Right cardiac atrium (tissue), 5 donors: ENCODE data around the gene SIKE1. TPM values are rescaled to one million over a fixed set of nuclear protein-coding genes. Genes with fewer than 3 reads are reported as not detected.
A peak's percentile ranks its signal among the peaks of the same experiment; 100 is the strongest.
"Not testable (repeated sequence)": the region's sequence is repeated elsewhere in the genome, so short reads cannot be mapped to it uniquely, and the experiment has no call there.

Source experiments
- ATAC-seq, 2 donors: fragments of 200-7000 bp; cut with Tn5 transposase; one replicate each; pipeline versions ENCODE4 v1.8.0 to v1.9.1; 2020; ENCODE audit warnings: moderate library complexity in 2 of 2, mild to moderate bottlenecking in 1 of 2
- DNase-seq, 3 donors: peaks; one replicate each; pipeline ENCODE4 v3.0.0-alpha.2; 2020
- H3K27ac ChIP-seq: one replicate; pipeline ENCODE4 v1.5.1; 2013; ENCODE audit warnings: mild to moderate bottlenecking, low read length, control low read depth, moderate library complexity
- H3K27me3 ChIP-seq: one replicate; pipeline ENCODE4 v1.6.1; 2013; ENCODE audit not compliant: control insufficient read depth, insufficient read depth
- H3K4me1 ChIP-seq: one replicate; pipeline ENCODE4 v1.6.1; 2013; ENCODE audit warnings: low read length; ENCODE audit not compliant: control insufficient read depth, insufficient read depth
- H3K4me3 ChIP-seq: one replicate; pipeline ENCODE4 v1.5.1; 2013; ENCODE audit warnings: low read length, control low read depth
- H3K9me3 ChIP-seq: one replicate; pipeline ENCODE4 v1.6.1; 2013; ENCODE audit warnings: low read length; ENCODE audit not compliant: control insufficient read depth
- WGBS: extraction: QIAGEN DNeasy Blood & Tissue Kit; methylation state at CpG from one replicate; pipeline ENCODE4 v1.1.7; 2013; 5-methylcytosine and 5-hydroxymethylcytosine counted together
- intact Hi-C, 4 donors: fragments of 100-400 bp; cut with DNase I; formaldehyde crosslinking; loops; one replicate each; pipeline versions ENCODE4 v1.11.0 to v1.14.0; 2022 to 2023
- polyA plus RNA-seq: library from polyadenylated mRNA; stranded (reverse); fragments of 200-250 nt; gene quantifications from one replicate; pipeline ENCODE4 v1.2.3, GENCODE V29; 2013
- total RNA-seq, 4 donors: library from RNA; stranded (reverse); fragmentation: NEBNext Ultra II Directional; extraction: Animal tissue kit (Norgen Biotek cat#: 25700); gene quantifications; one replicate each; pipeline ENCODE4 v1.2.1, GENCODE V29; 2021
- donor health status: healthy with polysubstance abuse.
- donor health status: DM: no; HTN: yes; CAD: no.
- donor health status: DM: no; HTN: no; CAD: no.
- donor health status: DM: no; HTN: yes; CAD: no; lungs with severe emphysema.
- donor health status: DM: yes; HTN: yes; CAD: no.

The SIKE1 gene
- total and polyA plus RNA-seq, 5 donors, result 17.9 to 36.9 (median 34.2) TPM

GRCh38 chr1:114782476-114782875 is 2.0 kb upstream of the SIKE1 start:
- DNase-seq (no peak), ATAC-seq (no peak)
- Histone ChIP-seq H3K9me3 (no peaks in the 10 kb centered on the region), H3K4me1 (no peaks in the 10 kb centered on the region), H3K27ac (no peak overlapping the region), H3K27me3 (no peaks in the 10 kb centered on the region), H3K4me3 (no peak overlapping the region)
- 84% methylated on average over 5 of the region's 5 CpGs for WGBS
- intact Hi-C loops, result no loop called here

- peak overlapping the region; percentile 77 for H3K4me3 ChIP-seq
- ATAC-seq (no peak), DNase-seq (no peak)
- H3K4me1 ChIP-seq, result no peaks in the 10 kb centered on the region
- H3K27me3 ChIP-seq, result no peaks in the 10 kb centered on the region
- intact Hi-C loops, result no loop called here
- H3K9me3 ChIP-seq, result no peaks in the 10 kb centered on the region
- peak overlapping the region; percentile 88 for H3K27ac ChIP-seq
These were observed 763 bp downstream of the SIKE1 start for GRCh38 chr1:114779722-114780121.

GRCh38 chr1:114776726-114777125 is 3.8 kb downstream of the SIKE1 start:
- H3K27me3 ChIP-seq, ATAC-seq, H3K4me1 ChIP-seq, H3K27ac ChIP-seq, H3K9me3 ChIP-seq, DNase-seq, intact Hi-C loops, H3K4me3 ChIP-seq: not testable (repeated sequence)
- WGBS, result 100% methylated on average over 4 of the region's 4 CpGs

- intact Hi-C loops, result no loop called here
These were observed 8.5 kb downstream of the SIKE1 start for GRCh38 chr1:114771992-114772391.

GRCh38 chr1:114770989-114771388 is 9.5 kb downstream of the SIKE1 start:
- no peaks in the 10 kb centered on the region for H3K4me1 ChIP-seq
- ATAC-seq, result no peak
- DNase-seq, result no peak
- H3K27ac ChIP-seq, result no peak overlapping the region
- no peaks in the 10 kb centered on the region for H3K9me3 ChIP-seq
- WGBS, result 94% methylated on average over 1 of the region's 1 CpG
- no peaks in the 10 kb centered on the region for H3K27me3 ChIP-seq
- intact Hi-C loops, result no loop called here
- no peak overlapping the region for H3K4me3 ChIP-seq

More at GRCh38 chr1:114771992-114772391, 8.5 kb downstream of the SIKE1 start:
- no peak overlapping the region for H3K27ac ChIP-seq
- DNase-seq (no peak), ATAC-seq (no peak)
- no peaks in the 10 kb centered on the region for H3K4me1 ChIP-seq
- H3K9me3 ChIP-seq, result no peaks in the 10 kb centered on the region
- H3K27me3 ChIP-seq, result no peaks in the 10 kb centered on the region
- 97% methylated on average over 1 of the region's 1 CpG for WGBS
- no peak overlapping the region for H3K4me3 ChIP-seq

GRCh38 chr1:114764689-114765088 is 15.8 kb downstream of the SIKE1 start:
- Histone ChIP-seq H3K4me1 (no peaks in the 10 kb centered on the region), H3K27me3 (no peaks in the 10 kb centered on the region), H3K4me3 (no peak overlapping the region), H3K9me3 (no peaks in the 10 kb centered on the region), H3K27ac (no peak overlapping the region)
- DNase-seq, result no peak
- no peak for ATAC-seq
- intact Hi-C loops, result no loop called here
- WGBS, result 83% methylated on average over 4 of the region's 4 CpGs

- peak overlapping the region; percentile 99 for H3K27ac ChIP-seq
- H3K4me3 ChIP-seq, result peak overlapping the region; percentile 85
- DNase-seq (no peak), ATAC-seq (no peak)
- peaks cover 4% of the 10 kb centered on the region for H3K4me1 ChIP-seq
- H3K9me3 ChIP-seq, result no peaks in the 10 kb centered on the region
- no peaks in the 10 kb centered on the region for H3K27me3 ChIP-seq
- 28% methylated on average over 6 of the region's 6 CpGs for WGBS
- intact Hi-C loops, result loop anchor here in 1 of 4 donors (5.0 kb wide), 1 partner anchor 41 kb away; the partner anchor contains the start of gene NRAS
These were observed 22.1 kb downstream of the SIKE1 start for GRCh38 chr1:114758256-114758832.

GRCh38 chr1:114757455-114758255 is 22.8 kb downstream of the SIKE1 start, which contains the start of gene CSDE1:
Gene CSDE1 (minus strand): TSS chr1:114757984. CDS start chr1:114739890, 18,094 bp downstream.
- no peaks in the 10 kb centered on the region for H3K9me3 ChIP-seq
- H3K27ac ChIP-seq, result peak within 1 kb of the TSS; percentile 99
- H3K27me3 ChIP-seq, result no peaks in the 10 kb centered on the region
- under 1% methylated on average over 50 of the region's 50 CpGs for WGBS
- peaks cover 4% of the 10 kb centered on the region for H3K4me1 ChIP-seq
- ATAC-seq (peak; percentile 97 to 98), DNase-seq (peak; percentile 98)
- H3K4me3 ChIP-seq, result peak within 1 kb of the TSS; percentile 85
- intact Hi-C loops, result loop anchor here in 1 of 4 donors (5.0 kb wide), 1 partner anchor 40 kb away; the partner anchor contains the start of gene NRAS

GRCh38 chr1:114756949-114757454 is 23.5 kb downstream of the SIKE1 start:
- H3K27me3 ChIP-seq, result no peaks in the 10 kb centered on the region
- H3K27ac ChIP-seq, result peak overlapping the region; percentile 57
- peak overlapping the region; percentile 85 for H3K4me3 ChIP-seq
- ATAC-seq, result peak in 1 of 2 donors; percentile 41
- no peaks in the 10 kb centered on the region for H3K9me3 ChIP-seq
- peak; percentile 47 to 72 (median 56) for DNase-seq
- intact Hi-C loops, result loop anchor here in 1 of 4 donors (5.0 kb wide), 1 partner anchor 40 kb away; the partner anchor contains the start of gene NRAS
- under 1% methylated on average over 17 of the region's 17 CpGs for WGBS
- peaks cover 9% of the 10 kb centered on the region for H3K4me1 ChIP-seq

- no peak for DNase-seq
- intact Hi-C loops, result loop anchor here in 1 of 4 donors (5.0 kb wide), 1 partner anchor 39 kb away; the partner anchor contains the start of gene NRAS
- Histone ChIP-seq H3K4me1 (peaks cover 11% of the 10 kb centered on the region), H3K27me3 (no peaks in the 10 kb centered on the region), H3K4me3 (peak overlapping the region; percentile 85), H3K27ac (peak overlapping the region; percentile 6), H3K9me3 (no peaks in the 10 kb centered on the region)
- WGBS, result 28% methylated on average over 14 of the region's 14 CpGs
- no peak for ATAC-seq
These were observed 24.2 kb downstream of the SIKE1 start for GRCh38 chr1:114756009-114756892.
